OCI-LY1 (cell line): Measurements from ENCODE around the gene MEG3.

Experiments
- CTCF ChIP-seq: fragments of 200-600 bp; sonication (generic), shearing (Covaris generic); IDR thresholded peaks from 2 replicates; pipeline ENCODE4 v1.5.1; 2017; ENCODE audit warnings: mild to moderate bottlenecking, antibody characterized with exemption, low read length, moderate library complexity, mixed read lengths
- EZH2 ChIP-seq: fragments of 200-600 bp; sonication (generic), shearing (Covaris generic); IDR thresholded peaks from 2 replicates; pipeline ENCODE4 v1.8.0; 2017; ENCODE audit warnings: borderline replicate concordance, mixed run types, mild to moderate bottlenecking, antibody characterized with exemption, low read length, moderate library complexity, mixed read lengths

DNA sequence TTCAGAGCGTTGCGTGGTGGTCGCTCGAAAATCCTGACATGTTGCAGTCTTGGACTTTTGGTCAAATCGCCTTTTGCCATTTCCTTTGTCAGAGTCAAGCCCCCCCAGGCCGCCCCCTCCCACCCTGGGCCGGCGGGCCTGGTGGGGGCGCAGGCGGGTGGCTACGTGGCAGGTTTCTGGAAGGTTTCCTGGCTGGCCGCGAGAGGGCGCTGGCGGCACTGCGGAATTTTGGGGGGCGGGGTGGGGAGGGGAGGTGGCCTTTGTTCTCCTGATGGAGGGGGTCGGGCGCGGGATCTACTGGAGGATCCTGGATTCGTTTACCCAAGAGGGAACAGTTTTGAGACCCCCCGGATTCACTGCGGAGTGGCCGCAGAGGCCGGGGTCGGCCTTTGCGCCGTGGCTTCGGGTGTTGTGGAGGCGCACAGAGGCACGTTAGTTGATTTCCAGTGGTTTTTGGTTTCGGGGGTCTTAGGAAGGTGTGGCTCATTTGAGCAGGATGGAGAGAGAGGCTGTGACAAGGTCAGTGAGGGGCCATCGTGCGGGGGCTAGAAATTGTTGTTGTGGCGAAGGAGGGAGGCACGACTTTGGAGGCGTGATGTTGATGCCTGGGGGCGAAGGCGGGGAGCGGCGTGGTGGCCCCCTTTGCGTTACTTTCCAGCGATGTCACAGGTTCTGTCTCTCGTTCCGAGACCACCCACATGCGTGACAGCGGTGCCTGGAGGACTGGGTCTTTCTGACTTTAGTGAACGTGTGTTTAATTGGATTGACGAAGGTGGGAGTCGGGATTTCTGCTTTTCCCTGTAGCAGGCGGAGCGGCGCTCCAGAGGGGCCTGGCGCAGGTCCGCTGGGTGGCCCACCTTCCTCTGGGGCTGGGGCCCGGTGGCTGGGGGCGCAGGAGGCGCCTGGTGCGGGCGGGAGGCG, 1.4 kb downstream of the MEG3 start:
- TF ChIP-seq CTCF (no peak), EZH2 (no peak)
